Endothelial cell of umbilical vein (primary cell): ENCODE data around the gene SEMA4D.

Experiments used
- EZH2 ChIP-seq: IDR thresholded peaks from 2 replicates; pipeline ENCODE4 v1.6.1; 2012; ENCODE audit warnings: borderline replicate concordance, low read depth, mild to moderate bottlenecking, moderate library complexity, low read length, inconsistent platforms; ENCODE audit not compliant: severe bottlenecking
- POLR2A ChIP-seq: IDR thresholded peaks from 2 replicates; pipeline ENCODE4 v1.6.1; 2012; ENCODE audit warnings: low read depth, mild to moderate bottlenecking, control low read depth, low read length
- POLR2AphosphoS5 ChIP-seq: IDR thresholded peaks from 2 replicates; pipeline ENCODE4 v1.6.1; 2012; ENCODE audit warnings: low read depth, mild to moderate bottlenecking, control low read depth, low read length, moderate library complexity; ENCODE audit not compliant: insufficient read depth
- TF ChIP-seq, protein P1 (sequence below), 2 donors: IDR thresholded peaks; 1 replicate in 1 of 2; 2 replicates in 1 of 2; pipeline ENCODE4 v1.5.1; 2011; ENCODE audit warnings: low read length in 2 of 2, mild to moderate bottlenecking in 2 of 2, moderate library complexity in 2 of 2, control low read depth in 1 of 2, inconsistent platforms in 1 of 2, low read depth in 1 of 2; ENCODE audit not compliant: insufficient read depth in 1 of 2; ENCODE audit errors: extremely low read depth in 1 of 2
- TF ChIP-seq, protein P2 (sequence below): IDR thresholded peaks from 2 replicates; pipeline ENCODE4 v1.6.1; 2011; ENCODE audit not compliant: insufficient read depth, insufficient read length

DNA sequence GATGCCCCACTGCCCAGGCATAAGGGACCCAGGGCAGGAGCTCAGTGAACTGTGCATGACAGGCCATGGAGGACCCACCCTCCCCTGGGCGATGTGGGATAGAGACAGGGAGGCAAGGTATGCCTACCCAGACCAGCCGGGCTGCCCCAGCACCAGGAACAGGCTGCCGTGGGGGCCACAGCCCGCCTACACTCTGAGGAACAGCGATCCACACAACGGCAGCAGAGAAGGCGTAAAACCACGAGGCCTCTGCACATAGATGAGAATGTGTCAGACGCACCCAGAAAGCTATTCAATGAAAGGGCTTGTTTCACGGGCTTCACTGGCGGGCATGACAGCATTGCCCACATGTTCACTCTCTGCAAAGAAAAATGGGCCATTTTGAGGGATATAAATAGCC lies 49.5 kb downstream of the SEMA4D start:
- TF ChIP-seq EZH2, result no peak
- no peak for TF ChIP-seq POLR2AphosphoS5
- TF ChIP-seq, protein P1, sequence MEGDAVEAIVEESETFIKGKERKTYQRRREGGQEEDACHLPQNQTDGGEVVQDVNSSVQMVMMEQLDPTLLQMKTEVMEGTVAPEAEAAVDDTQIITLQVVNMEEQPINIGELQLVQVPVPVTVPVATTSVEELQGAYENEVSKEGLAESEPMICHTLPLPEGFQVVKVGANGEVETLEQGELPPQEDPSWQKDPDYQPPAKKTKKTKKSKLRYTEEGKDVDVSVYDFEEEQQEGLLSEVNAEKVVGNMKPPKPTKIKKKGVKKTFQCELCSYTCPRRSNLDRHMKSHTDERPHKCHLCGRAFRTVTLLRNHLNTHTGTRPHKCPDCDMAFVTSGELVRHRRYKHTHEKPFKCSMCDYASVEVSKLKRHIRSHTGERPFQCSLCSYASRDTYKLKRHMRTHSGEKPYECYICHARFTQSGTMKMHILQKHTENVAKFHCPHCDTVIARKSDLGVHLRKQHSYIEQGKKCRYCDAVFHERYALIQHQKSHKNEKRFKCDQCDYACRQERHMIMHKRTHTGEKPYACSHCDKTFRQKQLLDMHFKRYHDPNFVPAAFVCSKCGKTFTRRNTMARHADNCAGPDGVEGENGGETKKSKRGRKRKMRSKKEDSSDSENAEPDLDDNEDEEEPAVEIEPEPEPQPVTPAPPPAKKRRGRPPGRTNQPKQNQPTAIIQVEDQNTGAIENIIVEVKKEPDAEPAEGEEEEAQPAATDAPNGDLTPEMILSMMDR (IDR thresholded peaks at IDR 0.05; ENCODE audit: extremely low read depth in 1 of 2, insufficient read depth in 1 of 2, low read depth in 1 of 2, low read length in 2 of 2), result no peak
- TF ChIP-seq, protein P2, sequence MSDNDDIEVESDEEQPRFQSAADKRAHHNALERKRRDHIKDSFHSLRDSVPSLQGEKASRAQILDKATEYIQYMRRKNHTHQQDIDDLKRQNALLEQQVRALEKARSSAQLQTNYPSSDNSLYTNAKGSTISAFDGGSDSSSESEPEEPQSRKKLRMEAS, result no peak
- TF ChIP-seq POLR2A, result no peak
